ENCODE results near the gene NCOR2. TPM values are rescaled to one million over a fixed set of nuclear protein-coding genes. Genes with fewer than 3 reads are reported as not detected.

Gene NCOR2
- total and polyA plus RNA-seq, 2 donors (not counting 1 experiment from before 2014, with no cell fraction given): 25.9 to 144 TPM

- no peaks in the 10 kb centered on the region for H3K27me3 ChIP-seq (replicated peaks in 1 of 4; ENCODE audit: control extremely low read depth in 1 of 4, control insufficient read depth in 3 of 4, insufficient read depth in 4 of 4, low read length in 3 of 4)
- POLR2A ChIA-PET: no interaction called here
- intact Hi-C loops (cut with micrococcal nuclease): loop anchor here (10.0 kb wide), 2 partner anchors 166 to 364 kb away; no protein-coding TSS in a partner anchor
- no peak overlapping the region for H2AFZ ChIP-seq (ENCODE audit: insufficient read depth, low read depth, low read length, poor library complexity, severe bottlenecking)
- no peak for TF ChIP-seq CTCF (IDR thresholded peaks at IDR 0.05)
- no peak for TF ChIP-seq EZH2 (IDR thresholded peaks at IDR 0.05; ENCODE audit: borderline replicate concordance, insufficient read depth, low read depth, low read length, poor library complexity, severe bottlenecking)
- no peak overlapping the region for H3K9ac ChIP-seq (ENCODE audit: low read length)
- ATAC-seq (ENCODE audit: low read depth) (no peak), DNase-seq (no peak)
- no peak overlapping the region for H3K4me3 ChIP-seq (ENCODE audit: control extremely low read depth in 1 of 5, extremely low read depth in 1 of 5, insufficient read depth in 1 of 5, low read depth in 2 of 5, low read length in 4 of 5)
- 95% methylated on average over 14 of the region's 21 CpGs for WGBS (ENCODE audit: insufficient coverage)
- H3K27ac ChIP-seq (ENCODE audit: low read length in 2 of 2): no peak overlapping the region
- Mint-ChIP-seq H3K9me3 (ENCODE audit: insufficient read depth) (no peaks in the 10 kb centered on the region), H3K4me3 (no peak overlapping the region), H3K4me1 (peaks cover 53% of the 10 kb centered on the region), H3K27ac (no peak overlapping the region), H3K27me3 (no peaks in the 10 kb centered on the region)
- H4K20me1 ChIP-seq (ENCODE audit: control insufficient read depth, insufficient read depth, low read length, poor library complexity, severe bottlenecking): peaks cover 83% of the 10 kb centered on the region
- H3K9me3 ChIP-seq (ENCODE audit: control extremely low read depth in 1 of 3, control insufficient read depth in 2 of 3, insufficient read depth in 1 of 3, low read length in 2 of 3): peaks cover 0 to 5% (median 0%) of the 10 kb centered on the region in 3 donors
- no peak overlapping the region for H3K4me2 ChIP-seq (replicated peaks; ENCODE audit: low read depth, low read length, poor library complexity, severe bottlenecking)
- peaks cover 0 to 6% of the 10 kb centered on the region in 2 experiments for H3K36me3 ChIP-seq (replicated peaks in 1 of 2; ENCODE audit: control extremely low read depth in 1 of 2, control insufficient read depth in 1 of 2, extremely low read depth in 1 of 2, insufficient read depth in 2 of 2, low read length in 1 of 2)
- peaks cover 98% of the 10 kb centered on the region for H3K79me2 ChIP-seq (ENCODE audit: control insufficient read depth, insufficient read depth, low read length)
- H3K4me1 ChIP-seq (ENCODE audit: control insufficient read depth in 2 of 2, insufficient read depth in 2 of 2, low read length in 2 of 2): peaks cover 5 to 29% of the 10 kb centered on the region in 2 donors
- CTCF ChIA-PET: no interaction called here
Observed at GRCh38 chr12:124560146-124560890, 7.1 kb downstream of the NCOR2 start.

Measured in B cell (primary cell).